A673 (cell line): ENCODE results near the gene CIROP.

Source experiments
- CTCF ChIP-seq: fragments of 300-800, 200-600 bp; sonication (generic); conservative IDR thresholded peaks from 2 replicates; pipeline ENCODE4 v1.5.1; 2017; ENCODE audit warnings: low read depth, mild to moderate bottlenecking, antibody characterized with exemption, low read length, moderate library complexity, mixed read lengths
- EZH2 ChIP-seq: fragments of 200-600 bp; sonication (generic); IDR thresholded peaks from 2 replicates; pipeline ENCODE4 v1.6.1; 2017; ENCODE audit warnings: borderline replicate concordance, low read depth, mild to moderate bottlenecking, mixed read lengths, antibody characterized with exemption, low read length; ENCODE audit not compliant: poor library complexity, severe bottlenecking

- peak; percentile 58 for TF ChIP-seq CTCF
- no peak for TF ChIP-seq EZH2
Measured at GRCh38 chr14:23054000-23054811, 50.6 kb downstream of the CIROP start.
